Erythroblast (primary cell): ENCODE results near the gene FMN2.

Experiments
- GATA1 ChIP-seq: IDR thresholded peaks from 2 replicates; pipeline ENCODE4 v1.6.1; 2011; ENCODE audit warnings: low read depth, mild to moderate bottlenecking, control low read depth, low read length, moderate library complexity
- POLR2A ChIP-seq: IDR thresholded peaks from 2 replicates; pipeline ENCODE4 v1.6.1; 2011; ENCODE audit warnings: mild to moderate bottlenecking, low read length

GRCh38 chr1:240170266-240170665 lies 78.6 kb downstream of the FMN2 start:
- TF ChIP-seq POLR2A, result no peak
- TF ChIP-seq GATA1, result no peak
